CD4-positive, alpha-beta T cell (primary cell): ENCODE measurements around the gene MYO15B. TPM values are rescaled to one million over a fixed set of nuclear protein-coding genes. Genes with fewer than 3 reads are reported as not detected.

ENCODE experiments used
- ATAC-seq: fragments of 200-7000 bp; cut with Tn5 transposase; one replicate; pipeline ENCODE4 v1.10.0; 2022; ENCODE audit warnings: mild to moderate bottlenecking; ENCODE audit not compliant: poor library complexity
- CTCF ChIA-PET: fragments of 350-600 bp; sonication (Branson Sonifier 250); formaldehyde crosslinking; loops from one replicate; lab custom pipeline; 2021; ENCODE audit warnings: antibody characterized with exemption, inconsistent platforms; lab: Charles Lee
- POLR2A ChIA-PET: fragments of 350-600 bp; sonication (Branson Sonifier 250); formaldehyde crosslinking; loops from one replicate; lab custom pipeline; 2021; ENCODE audit warnings: antibody characterized with exemption, inconsistent platforms; lab: Charles Lee
- DNase-seq, 14 experiments: peaks; one replicate each; pipeline ENCODE4 v3.0.0-alpha.2; 2013 to 2020; ENCODE audit warnings: mixed read lengths in 2 of 14
- H3K27ac ChIP-seq, 2 donors: one replicate each; pipeline versions ENCODE4 v1.5.1 to v1.7.0; 2013; ENCODE audit warnings: low read length in 2 of 2, low read depth in 1 of 2, mild to moderate bottlenecking in 1 of 2
- H3K27me3 ChIP-seq, 2 experiments: 1 replicate in 1 of 2; 2 replicates in 1 of 2; pipeline versions ENCODE4 v1.6.1 to v1.7.0; 2013; ENCODE audit warnings: low read length in 2 of 2, control low read depth in 1 of 2, mild to moderate bottlenecking in 1 of 2, moderate library complexity in 1 of 2; ENCODE audit not compliant: insufficient read depth in 2 of 2, control insufficient read depth in 1 of 2
- H3K36me3 ChIP-seq: one replicate; pipeline ENCODE4 v1.6.1; 2013; ENCODE audit warnings: low read length, control low read depth; ENCODE audit not compliant: insufficient read depth
- H3K4me1 ChIP-seq: one replicate; pipeline ENCODE4 v1.6.1; 2013; ENCODE audit warnings: low read length, control low read depth; ENCODE audit not compliant: insufficient read depth
- H3K4me3 ChIP-seq: one replicate; pipeline ENCODE4 v1.5.1; 2013; ENCODE audit warnings: mild to moderate bottlenecking, low read length, moderate library complexity
- H3K9me3 ChIP-seq, 2 experiments: 1 replicate in 1 of 2; 2 replicates in 1 of 2; pipeline versions ENCODE4 v1.6.1 to v1.7.0; 2013; ENCODE audit warnings: low read length in 2 of 2, mild to moderate bottlenecking in 2 of 2, control low read depth in 1 of 2, moderate library complexity in 1 of 2; ENCODE audit not compliant: control insufficient read depth in 1 of 2, insufficient read depth in 1 of 2
- H3K27ac Mint-ChIP-seq: one replicate; pipeline ENCODE4 v1.8.0; 2020; ENCODE audit warnings: mixed read lengths
- H3K27me3 Mint-ChIP-seq: one replicate; pipeline ENCODE4 v1.8.0; 2021; ENCODE audit warnings: mixed read lengths
- H3K36me3 Mint-ChIP-seq: one replicate; pipeline ENCODE4 v1.8.0; 2021; ENCODE audit warnings: low read depth, mixed read lengths
- H3K4me1 Mint-ChIP-seq: one replicate; pipeline ENCODE4 v1.8.0; 2021; ENCODE audit warnings: low read depth, mixed read lengths
- H3K4me3 Mint-ChIP-seq: one replicate; pipeline ENCODE4 v1.8.0; 2020; ENCODE audit warnings: mild to moderate bottlenecking, mixed read lengths
- H3K9me3 Mint-ChIP-seq: one replicate; pipeline ENCODE4 v1.8.0; 2020; ENCODE audit warnings: mixed read lengths
- intact Hi-C, 2 experiments: fragments of 100-400 bp; cut with DNase I in 1 of 2; cut with micrococcal nuclease in 1 of 2; formaldehyde crosslinking; loops; one replicate each; pipeline versions ENCODE4 v1.15.1 to v1.9.0; 2023 to 2025; cut with DNase I, micrococcal nuclease
- total RNA-seq, 174 experiments: library from RNA in 2 of 174; stranded (reverse) in 2 of 174; gene quantifications; one replicate each; pipeline ENCODE4 v1.2.3 and lab custom pipeline; 2021 to 2026
- TF ChIP-seq, protein P1 (sequence below): fragments of 200-600 bp; IDR thresholded peaks from one replicate; pipeline ENCODE4 v1.8.0; 2022; ENCODE audit warnings: antibody characterized with exemption, mild to moderate bottlenecking

Gene MYO15B
- total RNA-seq, 2 experiments from 2014 or later, result 202 to 209 TPM

DNA sequence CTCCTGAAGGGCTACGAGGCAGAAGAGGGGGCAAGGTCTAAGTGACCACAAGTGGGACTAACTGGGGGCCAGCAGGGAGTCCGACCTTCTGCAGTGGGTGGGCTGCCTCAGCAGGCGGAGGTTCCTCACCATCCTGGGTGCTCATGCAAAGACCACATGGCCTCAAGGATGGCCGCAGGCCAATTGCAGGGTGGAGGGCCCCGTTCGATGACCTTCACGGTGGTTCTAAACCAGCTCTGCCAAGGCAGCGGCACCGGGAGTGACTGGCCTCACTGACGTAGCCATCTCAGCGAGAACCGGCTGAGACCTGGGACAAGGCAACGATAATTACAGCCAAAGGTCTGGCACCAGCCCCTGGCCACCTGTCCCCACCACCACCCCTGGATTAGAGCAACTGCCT lies 51.3 kb downstream of the MYO15B start:
- Mint-ChIP-seq H3K27me3 (no peaks in the 10 kb centered on the region), H3K27ac (no peak overlapping the region), H3K9me3 (no peaks in the 10 kb centered on the region), H3K36me3 (no peaks in the 10 kb centered on the region), H3K4me1 (peaks cover 2% of the 10 kb centered on the region), H3K4me3 (no peak overlapping the region)
- ChIA-PET CTCF (interaction anchor here (1.3 kb wide), 1 partner anchor 115 kb away, joined by 3 read pairs; no protein-coding TSS in a partner anchor), POLR2A (no interaction called here)
- Histone ChIP-seq H3K27ac (no peak overlapping the region), H3K9me3 (no peaks in the 10 kb centered on the region), H3K36me3 (peaks cover 11% of the 10 kb centered on the region), H3K27me3 (no peaks in the 10 kb centered on the region), H3K4me1 (peaks cover 2% of the 10 kb centered on the region), H3K4me3 (no peak overlapping the region)
- DNase-seq (no peak), ATAC-seq (no peak)
- TF ChIP-seq, protein P1, sequence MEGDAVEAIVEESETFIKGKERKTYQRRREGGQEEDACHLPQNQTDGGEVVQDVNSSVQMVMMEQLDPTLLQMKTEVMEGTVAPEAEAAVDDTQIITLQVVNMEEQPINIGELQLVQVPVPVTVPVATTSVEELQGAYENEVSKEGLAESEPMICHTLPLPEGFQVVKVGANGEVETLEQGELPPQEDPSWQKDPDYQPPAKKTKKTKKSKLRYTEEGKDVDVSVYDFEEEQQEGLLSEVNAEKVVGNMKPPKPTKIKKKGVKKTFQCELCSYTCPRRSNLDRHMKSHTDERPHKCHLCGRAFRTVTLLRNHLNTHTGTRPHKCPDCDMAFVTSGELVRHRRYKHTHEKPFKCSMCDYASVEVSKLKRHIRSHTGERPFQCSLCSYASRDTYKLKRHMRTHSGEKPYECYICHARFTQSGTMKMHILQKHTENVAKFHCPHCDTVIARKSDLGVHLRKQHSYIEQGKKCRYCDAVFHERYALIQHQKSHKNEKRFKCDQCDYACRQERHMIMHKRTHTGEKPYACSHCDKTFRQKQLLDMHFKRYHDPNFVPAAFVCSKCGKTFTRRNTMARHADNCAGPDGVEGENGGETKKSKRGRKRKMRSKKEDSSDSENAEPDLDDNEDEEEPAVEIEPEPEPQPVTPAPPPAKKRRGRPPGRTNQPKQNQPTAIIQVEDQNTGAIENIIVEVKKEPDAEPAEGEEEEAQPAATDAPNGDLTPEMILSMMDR, result no peak
- intact Hi-C loops, result no loop called here

DNA sequence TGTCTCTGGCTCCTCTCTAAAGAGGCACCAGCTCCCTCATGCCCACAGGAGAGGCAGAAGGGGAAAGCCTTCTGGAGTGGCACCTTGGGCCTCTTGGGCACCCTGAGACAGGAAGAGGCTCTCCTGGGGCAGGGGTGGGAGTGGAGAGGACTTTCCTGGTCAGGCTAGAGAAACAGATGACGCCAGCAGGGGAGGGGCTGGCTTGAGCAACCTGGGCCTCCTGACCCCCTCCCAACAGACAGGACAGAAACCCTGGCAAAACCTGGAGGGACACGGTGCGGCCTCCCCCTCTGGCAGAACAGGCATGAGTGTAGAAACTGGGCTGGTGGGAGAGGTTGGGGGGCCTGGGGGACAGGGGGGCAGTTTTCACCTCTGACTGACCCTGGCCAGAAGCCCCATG lies 51.7 kb downstream of the MYO15B start:
- intact Hi-C loops, result no loop called here
- Histone ChIP-seq H3K36me3 (peaks cover 11% of the 10 kb centered on the region), H3K9me3 (no peaks in the 10 kb centered on the region), H3K4me1 (no peaks in the 10 kb centered on the region), H3K27me3 (no peaks in the 10 kb centered on the region), H3K27ac (no peak overlapping the region), H3K4me3 (no peak overlapping the region)
- Mint-ChIP-seq H3K36me3 (no peaks in the 10 kb centered on the region), H3K4me3 (no peak overlapping the region), H3K27me3 (no peaks in the 10 kb centered on the region), H3K4me1 (no peaks in the 10 kb centered on the region), H3K27ac (no peak overlapping the region), H3K9me3 (no peaks in the 10 kb centered on the region)
- CTCF ChIA-PET, result no interaction called here
- no peak for ATAC-seq
- TF ChIP-seq, protein P1, result no peak
- POLR2A ChIA-PET, result no interaction called here
- no peak for DNase-seq

DNA sequence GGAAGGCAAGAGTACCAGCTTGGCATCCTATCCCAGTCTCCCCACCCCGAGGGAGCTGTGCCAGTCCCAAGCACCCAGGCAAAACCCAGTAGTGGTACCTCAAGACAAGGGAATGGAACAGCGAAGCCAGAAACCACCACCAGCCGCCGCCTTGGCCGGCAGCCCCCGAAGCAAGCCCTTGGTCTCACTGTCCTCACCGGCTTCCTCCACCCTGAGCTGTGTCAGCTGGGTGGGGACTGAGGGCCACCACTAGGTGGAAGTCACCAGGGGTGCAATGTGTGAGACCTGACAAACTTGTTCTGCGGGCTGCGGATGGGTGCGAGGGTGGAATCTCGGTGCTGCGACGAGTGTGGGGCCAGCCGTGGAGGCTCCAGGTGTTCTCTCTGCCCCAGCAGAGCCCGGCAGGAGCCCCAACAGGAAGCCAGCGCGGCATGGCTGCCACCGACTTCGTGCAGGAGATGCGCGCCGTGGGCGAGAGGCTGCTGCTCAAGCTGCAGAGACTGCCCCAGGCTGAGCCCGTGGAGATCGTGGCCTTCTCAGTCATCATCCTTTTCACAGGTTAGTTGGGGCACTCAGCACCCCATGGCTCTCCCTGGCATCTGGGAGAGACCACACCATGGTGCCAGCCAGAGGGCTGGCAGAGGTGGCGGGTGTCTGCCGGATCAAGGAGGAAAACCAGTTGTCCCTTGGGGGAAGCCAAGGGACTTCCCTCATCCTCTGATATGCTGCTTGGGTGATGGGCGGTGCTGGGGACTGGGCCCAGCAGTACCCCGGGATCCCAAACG lies 52.4 kb downstream of the MYO15B start:
- no peaks in the 10 kb centered on the region for H3K4me1 Mint-ChIP-seq
- POLR2A ChIA-PET, result no interaction called here
- Histone ChIP-seq H3K4me1 (no peaks in the 10 kb centered on the region), H3K4me3 (no peak overlapping the region), H3K36me3 (peaks cover 11% of the 10 kb centered on the region), H3K27ac (no peak overlapping the region), H3K9me3 (no peaks in the 10 kb centered on the region), H3K27me3 (no peaks in the 10 kb centered on the region)
- H3K27me3 Mint-ChIP-seq, result no peaks in the 10 kb centered on the region
- intact Hi-C loops, result no loop called here
- no peaks in the 10 kb centered on the region for H3K36me3 Mint-ChIP-seq
- no peaks in the 10 kb centered on the region for H3K9me3 Mint-ChIP-seq
- TF ChIP-seq, protein P1, result no peak
- CTCF ChIA-PET, result interaction anchor here (1.4 kb wide), 1 partner anchor 113 kb away, joined by 3 read pairs; no protein-coding TSS in a partner anchor
- H3K4me3 Mint-ChIP-seq, result no peak overlapping the region
- H3K27ac Mint-ChIP-seq, result no peak overlapping the region
- DNase-seq, result no peak
- ATAC-seq, result no peak
